ENCODE results near the gene CMPK1.

DNA sequence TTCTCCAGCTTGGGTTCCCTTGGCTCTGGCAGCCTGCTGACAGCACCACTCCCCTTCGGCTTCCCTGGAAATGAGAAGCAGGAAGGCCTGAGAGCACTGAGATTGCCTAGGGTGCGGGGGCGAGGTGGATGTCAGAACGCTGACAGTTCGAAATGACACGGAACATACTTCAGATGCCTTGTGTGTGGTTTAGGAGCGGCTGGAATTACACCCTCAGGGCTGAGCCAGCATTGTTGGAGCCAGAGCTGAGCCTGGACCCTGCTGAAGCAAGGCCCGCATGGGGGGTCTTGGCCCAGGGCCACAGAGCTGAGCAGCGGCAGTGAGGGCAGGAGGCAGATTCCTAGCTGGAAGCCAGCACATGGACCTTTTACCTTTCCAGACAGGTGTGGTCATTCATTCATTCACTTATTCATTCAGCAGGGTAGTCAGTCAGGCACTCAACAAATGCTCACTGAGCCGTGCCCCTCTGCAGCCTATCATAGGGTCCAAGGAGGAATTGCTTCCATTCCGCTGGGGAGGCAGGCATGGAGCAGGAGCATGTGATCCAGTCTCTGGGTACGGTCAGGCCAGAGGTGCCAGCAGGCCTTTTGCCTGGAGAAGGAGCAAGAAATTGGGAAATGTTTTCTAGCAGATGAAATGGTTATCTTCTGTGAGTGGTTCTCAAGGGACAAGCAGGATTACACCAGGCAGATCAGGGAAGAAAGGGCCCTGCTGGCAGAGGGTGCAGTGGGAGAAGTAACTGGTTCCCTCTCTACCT is 75.9 kb downstream of the CMPK1 start:
- TF ChIP-seq, protein P1, sequence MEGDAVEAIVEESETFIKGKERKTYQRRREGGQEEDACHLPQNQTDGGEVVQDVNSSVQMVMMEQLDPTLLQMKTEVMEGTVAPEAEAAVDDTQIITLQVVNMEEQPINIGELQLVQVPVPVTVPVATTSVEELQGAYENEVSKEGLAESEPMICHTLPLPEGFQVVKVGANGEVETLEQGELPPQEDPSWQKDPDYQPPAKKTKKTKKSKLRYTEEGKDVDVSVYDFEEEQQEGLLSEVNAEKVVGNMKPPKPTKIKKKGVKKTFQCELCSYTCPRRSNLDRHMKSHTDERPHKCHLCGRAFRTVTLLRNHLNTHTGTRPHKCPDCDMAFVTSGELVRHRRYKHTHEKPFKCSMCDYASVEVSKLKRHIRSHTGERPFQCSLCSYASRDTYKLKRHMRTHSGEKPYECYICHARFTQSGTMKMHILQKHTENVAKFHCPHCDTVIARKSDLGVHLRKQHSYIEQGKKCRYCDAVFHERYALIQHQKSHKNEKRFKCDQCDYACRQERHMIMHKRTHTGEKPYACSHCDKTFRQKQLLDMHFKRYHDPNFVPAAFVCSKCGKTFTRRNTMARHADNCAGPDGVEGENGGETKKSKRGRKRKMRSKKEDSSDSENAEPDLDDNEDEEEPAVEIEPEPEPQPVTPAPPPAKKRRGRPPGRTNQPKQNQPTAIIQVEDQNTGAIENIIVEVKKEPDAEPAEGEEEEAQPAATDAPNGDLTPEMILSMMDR (IDR thresholded peaks at IDR 0.05; ENCODE audit: low read depth, low read length, poor library complexity, severe bottlenecking): no peak
- TF ChIP-seq EZH2phosphoT487 (IDR thresholded peaks at IDR 0.05; ENCODE audit: borderline replicate concordance, low read length): no peak

Measured in DOHH2 (cell line).